Measurements from ENCODE around the gene COL7A1.

Gene COL7A1

DNA sequence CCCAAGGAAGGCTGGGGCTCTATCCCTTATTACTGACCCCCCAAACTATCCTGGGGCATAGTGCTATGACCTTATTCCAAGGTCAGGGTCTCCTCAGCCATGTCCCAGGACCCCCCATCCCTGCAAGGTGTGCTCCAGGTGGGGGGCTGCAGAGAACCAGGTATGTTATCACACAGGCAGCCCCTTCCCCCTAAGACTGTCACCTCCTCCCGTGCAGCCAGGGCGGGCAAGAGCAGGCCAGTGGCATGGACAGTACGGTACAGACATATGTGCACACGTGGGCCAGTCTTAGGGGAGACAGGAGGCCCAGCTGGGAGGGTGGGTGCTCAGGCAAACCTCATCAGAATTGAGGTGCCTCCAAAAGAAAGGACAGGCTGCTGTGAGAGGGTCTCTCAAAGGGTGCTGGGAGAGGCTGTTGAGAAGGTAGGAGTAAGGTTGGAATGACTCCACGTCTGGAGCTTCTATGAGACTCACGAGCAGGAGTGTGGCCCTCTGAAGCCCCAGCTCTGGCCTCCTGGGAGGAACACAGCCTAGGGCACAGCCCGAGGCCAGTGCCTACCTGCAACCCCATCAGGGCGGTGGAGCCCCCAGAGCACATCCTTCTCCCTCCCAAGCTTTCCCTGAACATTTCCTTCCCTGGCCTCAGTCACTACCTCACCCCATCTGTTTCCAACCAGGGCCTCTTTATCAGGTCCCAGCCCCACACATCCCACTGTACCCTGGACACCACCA lies 1.7 kb upstream of the COL7A1 start:
- TF ChIP-seq, protein P1, sequence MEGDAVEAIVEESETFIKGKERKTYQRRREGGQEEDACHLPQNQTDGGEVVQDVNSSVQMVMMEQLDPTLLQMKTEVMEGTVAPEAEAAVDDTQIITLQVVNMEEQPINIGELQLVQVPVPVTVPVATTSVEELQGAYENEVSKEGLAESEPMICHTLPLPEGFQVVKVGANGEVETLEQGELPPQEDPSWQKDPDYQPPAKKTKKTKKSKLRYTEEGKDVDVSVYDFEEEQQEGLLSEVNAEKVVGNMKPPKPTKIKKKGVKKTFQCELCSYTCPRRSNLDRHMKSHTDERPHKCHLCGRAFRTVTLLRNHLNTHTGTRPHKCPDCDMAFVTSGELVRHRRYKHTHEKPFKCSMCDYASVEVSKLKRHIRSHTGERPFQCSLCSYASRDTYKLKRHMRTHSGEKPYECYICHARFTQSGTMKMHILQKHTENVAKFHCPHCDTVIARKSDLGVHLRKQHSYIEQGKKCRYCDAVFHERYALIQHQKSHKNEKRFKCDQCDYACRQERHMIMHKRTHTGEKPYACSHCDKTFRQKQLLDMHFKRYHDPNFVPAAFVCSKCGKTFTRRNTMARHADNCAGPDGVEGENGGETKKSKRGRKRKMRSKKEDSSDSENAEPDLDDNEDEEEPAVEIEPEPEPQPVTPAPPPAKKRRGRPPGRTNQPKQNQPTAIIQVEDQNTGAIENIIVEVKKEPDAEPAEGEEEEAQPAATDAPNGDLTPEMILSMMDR (conservative IDR thresholded peaks at IDR 0.05; ENCODE audit: low read length), result no peak
- DNase-seq (ENCODE audit: low read depth), result no peak
- no peak overlapping the region for H3K4me3 ChIP-seq (ENCODE audit: low read length)

DNA sequence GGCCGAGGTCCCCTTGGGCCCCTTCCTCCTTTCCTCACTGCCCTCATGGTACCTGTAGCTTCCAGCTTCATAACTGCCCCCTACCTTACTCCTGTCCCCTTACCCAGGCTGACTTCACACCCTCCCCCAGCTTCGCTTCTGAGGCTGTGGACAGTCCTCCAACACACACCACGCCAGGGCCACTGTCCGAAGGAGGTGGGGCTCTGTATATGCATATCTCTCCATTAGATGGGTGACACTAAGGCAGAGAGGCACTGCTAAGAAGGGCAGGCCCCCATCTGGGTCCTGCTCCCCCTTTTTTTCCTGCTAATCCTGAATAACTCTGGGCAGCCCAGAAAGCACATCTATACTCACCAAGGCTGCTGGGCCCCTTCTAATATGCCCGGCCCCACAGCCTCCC lies 1.0 kb upstream of the COL7A1 start:
- no peak overlapping the region for H3K4me3 ChIP-seq (ENCODE audit: low read length)
- DNase-seq (ENCODE audit: low read depth), result no peak
- TF ChIP-seq, protein P1 (conservative IDR thresholded peaks at IDR 0.05; ENCODE audit: low read length), result no peak

DNA sequence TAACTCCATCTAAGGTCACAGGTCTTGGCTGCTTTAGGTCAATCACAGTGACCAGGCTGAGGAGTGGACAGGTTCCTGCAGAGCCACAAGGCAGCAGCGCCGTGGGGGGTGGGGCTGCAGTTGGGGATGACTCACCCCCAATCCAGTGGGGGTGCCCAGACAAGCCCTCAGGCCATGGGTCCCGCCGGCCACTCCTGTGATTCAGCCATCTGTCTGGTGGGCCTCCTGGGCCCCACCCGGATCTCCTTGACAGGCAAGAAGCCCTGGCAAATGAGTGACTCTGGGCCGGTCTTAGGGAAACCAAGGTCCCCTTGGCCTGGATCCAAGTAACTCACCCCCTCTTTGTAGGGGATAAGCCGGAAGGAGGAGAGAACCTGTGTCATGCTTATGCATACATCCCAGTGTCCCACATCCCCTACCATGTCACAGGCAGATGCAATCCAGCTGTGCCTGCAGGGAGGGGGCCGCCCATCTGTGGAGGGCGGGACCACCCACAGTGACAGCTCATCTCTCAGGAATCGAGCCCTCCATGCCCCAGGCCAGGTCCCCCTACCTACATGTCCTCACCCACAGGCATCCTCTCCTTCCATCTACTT lies 495 bp upstream of the COL7A1 start:
- peak; percentile 84 for DNase-seq (ENCODE audit: low read depth)
- TF ChIP-seq, protein P1 (conservative IDR thresholded peaks at IDR 0.05; ENCODE audit: low read length), result no peak
- peak overlapping the region; percentile 64 for H3K4me3 ChIP-seq (ENCODE audit: low read length)

DNA sequence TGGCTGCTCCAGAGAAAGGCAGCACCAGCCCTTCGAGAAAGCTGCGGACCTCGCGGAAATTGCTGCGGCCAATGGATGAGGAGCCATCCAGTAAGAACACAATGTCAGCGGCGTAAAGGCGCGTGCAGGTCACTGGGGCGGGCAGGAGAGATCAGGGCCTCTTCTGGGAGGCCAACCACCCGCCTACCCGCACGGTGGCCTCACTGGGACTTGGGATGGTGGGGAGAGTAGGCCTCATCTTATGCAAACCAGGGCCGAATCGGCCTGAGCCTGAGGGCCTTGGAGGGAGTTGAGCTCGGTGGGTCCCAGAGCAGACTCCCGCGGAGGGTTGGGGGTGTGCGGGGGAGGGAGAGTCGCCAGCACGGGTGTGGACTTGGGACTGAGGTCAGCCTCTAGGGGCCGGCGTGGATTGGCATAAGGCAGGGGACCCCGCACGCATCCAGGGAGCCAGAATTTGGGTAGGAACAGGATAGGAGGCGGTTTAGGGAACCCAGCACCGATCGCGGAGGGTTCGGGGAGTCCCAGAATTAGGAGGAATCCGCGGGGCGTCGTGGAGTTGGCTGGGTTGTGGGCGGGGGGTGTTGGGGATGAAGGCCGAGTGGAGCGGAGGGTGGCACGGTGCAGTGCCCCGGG lies 596 bp downstream of the COL7A1 start:
- TF ChIP-seq, protein P1 (conservative IDR thresholded peaks at IDR 0.05; ENCODE audit: low read length), result no peak
- peak; percentile 48 for DNase-seq (ENCODE audit: low read depth)
- peak overlapping the region; percentile 64 for H3K4me3 ChIP-seq (ENCODE audit: low read length)

DNA sequence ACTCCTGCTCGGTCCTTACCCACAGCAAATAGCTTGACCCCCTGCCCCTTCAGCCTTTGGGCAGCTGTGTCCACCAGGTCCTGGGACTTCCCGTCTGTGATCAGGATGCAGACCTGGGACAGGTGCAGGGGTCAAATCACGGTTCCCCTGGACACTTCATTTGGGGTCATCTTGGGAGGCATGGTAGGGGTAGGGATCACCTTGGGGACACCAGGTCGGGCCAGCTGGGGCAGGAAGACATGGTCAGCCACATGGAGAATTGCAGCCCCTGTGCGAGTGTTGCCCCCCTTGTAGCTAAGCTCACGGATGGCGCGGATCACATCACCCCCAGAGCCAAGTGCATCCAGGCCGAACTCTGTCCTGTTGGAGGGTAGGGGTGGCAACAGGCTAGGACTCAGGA lies 1.8 kb downstream of the COL7A1 start:
- no peak for DNase-seq (ENCODE audit: low read depth)
- TF ChIP-seq, protein P1 (conservative IDR thresholded peaks at IDR 0.05; ENCODE audit: low read length), result no peak
- no peak overlapping the region; the same call in 1 of the 2 replicates for H3K4me3 ChIP-seq (ENCODE audit: low read length)

DNA sequence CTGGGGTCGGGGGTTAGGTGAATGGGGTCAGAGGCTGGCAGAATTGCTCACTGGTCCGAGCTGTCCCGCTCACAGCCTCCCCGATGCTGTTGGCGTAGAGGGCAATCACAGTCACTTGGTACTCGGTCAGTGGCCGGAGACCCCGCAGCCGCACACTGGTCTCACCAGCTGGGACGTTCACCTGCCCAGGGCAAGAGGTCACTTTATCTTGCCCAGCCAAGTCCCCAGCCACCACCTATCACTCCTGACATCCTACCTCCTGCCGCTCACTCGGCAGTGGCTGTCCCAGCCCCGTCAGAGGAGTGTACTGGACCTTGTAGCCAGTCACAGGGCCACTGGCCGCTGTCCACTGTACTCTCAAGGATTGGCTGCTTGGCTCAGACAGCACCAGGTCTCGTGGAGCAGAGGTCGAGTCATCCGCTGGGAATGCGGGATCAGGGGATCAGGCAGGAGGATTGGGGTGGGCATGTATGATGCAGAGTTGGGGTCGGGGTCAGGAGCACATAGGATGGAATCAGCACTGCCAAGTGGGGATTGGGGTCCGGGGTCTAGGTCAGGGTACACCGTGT lies 2.5 kb downstream of the COL7A1 start:
- TF ChIP-seq, protein P1 (conservative IDR thresholded peaks at IDR 0.05; ENCODE audit: low read length), result no peak
- no peak overlapping the region for H3K4me3 ChIP-seq (ENCODE audit: low read length)
- DNase-seq (ENCODE audit: low read depth), result peak; percentile 8
